Breast epithelium (tissue), 4 donors: ENCODE measurements around the gene NEGR1. TPM values are rescaled to one million over a fixed set of nuclear protein-coding genes. Genes with fewer than 3 reads are reported as not detected.

Experiments used
- DNase-seq, 2 donors: peaks; one replicate each; pipeline ENCODE4 v3.0.0-alpha.2; 2019; ENCODE audit warnings: low spot score in 2 of 2
- H3K27ac ChIP-seq, 2 donors: fragments of 200-600 bp; sonication (generic) in 1 of 2; one replicate each; pipeline ENCODE4 v1.5.1; 2016 to 2019; ENCODE audit warnings: mild to moderate bottlenecking in 1 of 2
- H3K27me3 ChIP-seq, 2 donors: fragments of 200-600 bp; sonication (generic) in 1 of 2; one replicate each; pipeline versions ENCODE4 v1.5.1 to v1.6.0; 2017 to 2019; ENCODE audit warnings: control low read depth in 1 of 2, mild to moderate bottlenecking in 1 of 2
- H3K36me3 ChIP-seq: fragments of 200-600 bp; one replicate; pipeline ENCODE4 v1.5.1; 2019
- H3K4me1 ChIP-seq, 2 donors: fragments of 200-600 bp; sonication (generic); one replicate each; pipeline ENCODE4 v1.5.1; 2016 to 2019; ENCODE audit warnings: control low read depth in 1 of 2
- H3K4me3 ChIP-seq, 3 donors: fragments of 200-600 bp; sonication (generic); 1 replicate in 2 of 3; 2 replicates in 1 of 3; pipeline ENCODE4 v1.5.1; 2016 to 2019; ENCODE audit warnings: mild to moderate bottlenecking in 3 of 3, moderate library complexity in 2 of 3
- H3K9me3 ChIP-seq, 2 donors: fragments of 200-600 bp; sonication (generic) in 1 of 2; one replicate each; pipeline ENCODE4 v1.5.1; 2016 to 2019; ENCODE audit warnings: control low read depth in 1 of 2
- POLR2A ChIP-seq: fragments of 450-650 bp; IDR thresholded peaks from one replicate; pipeline ENCODE4 v1.6.1; 2016; ENCODE audit warnings: antibody characterized with exemption, mild to moderate bottlenecking, moderate library complexity
- POLR2AphosphoS5 ChIP-seq, 3 donors: sonication (generic); formaldehyde crosslinking; IDR thresholded peaks; one replicate each; pipeline ENCODE4 v1.6.1; 2017; ENCODE audit warnings: antibody characterized with exemption in 3 of 3
- intact Hi-C: fragments of 100-400 bp; cut with DNase I; formaldehyde crosslinking; loops from one replicate; pipeline ENCODE4 v1.15.1; 2023; ENCODE audit warnings: low total_unique reads
- total RNA-seq, 3 donors: library from RNA; depleted of rRNA; stranded (reverse); fragments of >200 nt; gene quantifications; one replicate each; pipeline ENCODE4 v1.1.0, GENCODE V29; 2016
- TF ChIP-seq, protein P1 (sequence below), 3 donors: fragments of 450-650 bp; IDR thresholded peaks; one replicate each; pipeline ENCODE4 v1.5.1; 2016 to 2017; ENCODE audit warnings: antibody characterized with exemption in 3 of 3, mild to moderate bottlenecking in 3 of 3, moderate library complexity in 3 of 3

The NEGR1 gene
- total RNA-seq, 3 donors from 2014 or later, result 5.6 to 33.3 (median 7.9) TPM

DNA sequence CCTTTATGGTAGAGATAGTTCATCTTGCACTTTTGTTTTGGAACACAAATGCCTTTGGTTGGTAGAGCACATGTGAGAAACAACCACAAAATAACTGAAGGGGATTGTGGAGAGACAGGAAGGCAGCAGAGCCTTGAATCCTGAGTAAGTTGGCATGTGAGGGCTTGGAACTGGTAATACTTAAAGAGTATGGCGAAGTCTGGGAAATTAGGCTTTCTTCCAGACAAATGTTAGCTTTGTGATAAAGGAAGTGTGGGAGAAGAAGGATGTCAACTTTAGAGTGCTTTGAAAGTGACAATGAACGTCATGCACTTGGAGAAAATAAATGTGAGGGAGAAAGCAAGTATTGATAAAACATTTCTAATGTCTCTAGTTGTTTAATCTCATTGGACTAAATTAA, 725.2 kb downstream of the NEGR1 start:
- Histone ChIP-seq H3K4me1 (no peaks in the 10 kb centered on the region), H3K4me3 (no peak overlapping the region), H3K27ac (no peak overlapping the region), H3K36me3 (no peaks in the 10 kb centered on the region), H3K27me3 (no peaks in the 10 kb centered on the region), H3K9me3 (no peaks in the 10 kb centered on the region)
- no peak for TF ChIP-seq POLR2AphosphoS5 (IDR thresholded peaks at IDR 0.05)
- no peak for TF ChIP-seq POLR2A
- TF ChIP-seq, protein P1, sequence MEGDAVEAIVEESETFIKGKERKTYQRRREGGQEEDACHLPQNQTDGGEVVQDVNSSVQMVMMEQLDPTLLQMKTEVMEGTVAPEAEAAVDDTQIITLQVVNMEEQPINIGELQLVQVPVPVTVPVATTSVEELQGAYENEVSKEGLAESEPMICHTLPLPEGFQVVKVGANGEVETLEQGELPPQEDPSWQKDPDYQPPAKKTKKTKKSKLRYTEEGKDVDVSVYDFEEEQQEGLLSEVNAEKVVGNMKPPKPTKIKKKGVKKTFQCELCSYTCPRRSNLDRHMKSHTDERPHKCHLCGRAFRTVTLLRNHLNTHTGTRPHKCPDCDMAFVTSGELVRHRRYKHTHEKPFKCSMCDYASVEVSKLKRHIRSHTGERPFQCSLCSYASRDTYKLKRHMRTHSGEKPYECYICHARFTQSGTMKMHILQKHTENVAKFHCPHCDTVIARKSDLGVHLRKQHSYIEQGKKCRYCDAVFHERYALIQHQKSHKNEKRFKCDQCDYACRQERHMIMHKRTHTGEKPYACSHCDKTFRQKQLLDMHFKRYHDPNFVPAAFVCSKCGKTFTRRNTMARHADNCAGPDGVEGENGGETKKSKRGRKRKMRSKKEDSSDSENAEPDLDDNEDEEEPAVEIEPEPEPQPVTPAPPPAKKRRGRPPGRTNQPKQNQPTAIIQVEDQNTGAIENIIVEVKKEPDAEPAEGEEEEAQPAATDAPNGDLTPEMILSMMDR (IDR thresholded peaks at IDR 0.05), result no peak
- DNase-seq, result no peak
- intact Hi-C loops, result no loop called here

DNA sequence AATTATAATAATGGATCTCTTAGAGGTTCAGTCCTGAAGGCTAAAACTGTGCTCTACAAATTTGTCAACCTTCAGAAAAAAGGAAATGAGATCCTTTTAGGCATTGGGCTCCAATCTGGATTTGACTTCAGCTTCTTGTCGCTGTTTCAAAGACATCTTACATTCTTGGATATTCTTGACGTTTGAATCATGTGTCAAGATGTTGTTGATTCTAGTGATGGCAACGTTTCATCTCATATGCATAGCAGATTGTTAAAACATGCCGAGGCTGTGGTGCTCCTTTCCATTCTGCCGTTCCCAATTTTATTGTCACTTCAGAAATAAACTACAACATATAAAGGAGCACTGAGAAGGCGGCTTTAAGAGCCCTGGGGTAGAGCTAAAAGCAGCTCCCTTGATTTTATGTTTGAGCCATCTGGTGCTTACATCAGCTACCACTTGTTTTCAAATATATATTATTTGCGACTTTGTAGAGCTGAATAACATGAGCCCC, 733.9 kb downstream of the NEGR1 start:
- intact Hi-C loops, result no loop called here
- no peak for DNase-seq
- no peaks in the 10 kb centered on the region for H3K4me1 ChIP-seq
- TF ChIP-seq POLR2AphosphoS5 (IDR thresholded peaks at IDR 0.05) (no peak), POLR2A (no peak)
- TF ChIP-seq, protein P1 (IDR thresholded peaks at IDR 0.05), result no peak
- H3K27me3 ChIP-seq, result no peaks in the 10 kb centered on the region
- H3K9me3 ChIP-seq, result no peaks in the 10 kb centered on the region
- H3K4me3 ChIP-seq, result no peak overlapping the region
- no peak overlapping the region for H3K27ac ChIP-seq
- H3K36me3 ChIP-seq, result no peaks in the 10 kb centered on the region

DNA sequence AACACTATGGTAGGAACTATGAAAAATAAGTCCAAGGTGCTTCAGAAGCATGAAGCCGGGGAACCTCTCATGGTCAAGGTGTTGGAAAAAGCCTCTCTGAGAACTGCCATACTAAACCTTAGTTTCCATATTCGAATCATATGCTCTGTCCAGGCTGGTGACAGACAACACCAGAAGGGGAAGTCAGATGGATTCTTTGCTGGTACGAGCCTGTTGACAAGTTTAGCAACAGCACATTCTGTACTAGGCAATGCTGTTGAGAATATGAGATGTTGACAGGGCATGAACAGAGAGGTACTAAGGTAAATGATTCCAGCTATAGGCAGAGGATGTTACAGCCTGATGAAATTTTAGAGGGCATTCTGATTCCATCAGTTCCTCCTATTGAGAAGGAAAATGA, 740.2 kb downstream of the NEGR1 start:
- no peak for TF ChIP-seq POLR2AphosphoS5 (IDR thresholded peaks at IDR 0.05)
- TF ChIP-seq, protein P1 (IDR thresholded peaks at IDR 0.05), result no peak
- TF ChIP-seq POLR2A, result no peak
- Histone ChIP-seq H3K27ac (no peak overlapping the region), H3K4me3 (no peak overlapping the region), H3K27me3 (no peaks in the 10 kb centered on the region), H3K36me3 (no peaks in the 10 kb centered on the region), H3K9me3 (no peaks in the 10 kb centered on the region), H3K4me1 (no peaks in the 10 kb centered on the region)
- intact Hi-C loops, result no loop called here
- no peak for DNase-seq

- DNase-seq, result no peak
- Histone ChIP-seq H3K27me3 (no peaks in the 10 kb centered on the region), H3K4me3 (no peak overlapping the region), H3K36me3 (no peaks in the 10 kb centered on the region), H3K27ac (no peak overlapping the region), H3K4me1 (no peaks in the 10 kb centered on the region), H3K9me3 (no peaks in the 10 kb centered on the region)
- TF ChIP-seq POLR2AphosphoS5 (IDR thresholded peaks at IDR 0.05), result no peak
- TF ChIP-seq, protein P1 (IDR thresholded peaks at IDR 0.05), result no peak
- no peak for TF ChIP-seq POLR2A
- intact Hi-C loops, result no loop called here
These were observed 748.4 kb downstream of the NEGR1 start for GRCh38 chr1:71533950-71534349.

DNA sequence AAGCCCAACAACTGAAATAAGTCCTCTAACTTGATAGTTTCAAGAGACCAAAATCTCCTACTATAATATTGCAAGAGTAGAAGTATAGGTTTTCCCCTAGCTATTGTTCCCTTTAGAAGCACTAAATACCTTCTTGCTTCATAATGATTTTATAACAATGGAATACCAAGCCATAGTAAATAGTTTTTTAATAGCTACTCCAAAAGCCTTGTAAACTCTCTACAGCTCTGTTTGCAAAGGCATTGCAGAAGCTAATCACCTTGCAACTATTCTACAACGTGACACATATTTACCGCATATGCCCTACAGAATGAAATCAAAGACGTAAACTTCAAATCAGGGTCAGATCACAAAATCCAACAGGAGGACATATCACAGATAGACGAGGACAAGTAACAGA, 750.0 kb downstream of the NEGR1 start:
- no peaks in the 10 kb centered on the region for H3K27me3 ChIP-seq
- no peak for DNase-seq
- TF ChIP-seq, protein P1 (IDR thresholded peaks at IDR 0.05), result no peak
- TF ChIP-seq POLR2AphosphoS5 (IDR thresholded peaks at IDR 0.05) (no peak), POLR2A (no peak)
- H3K27ac ChIP-seq, result no peak overlapping the region
- no peak overlapping the region for H3K4me3 ChIP-seq
- no peaks in the 10 kb centered on the region for H3K36me3 ChIP-seq
- H3K9me3 ChIP-seq, result no peaks in the 10 kb centered on the region
- no peaks in the 10 kb centered on the region for H3K4me1 ChIP-seq
- intact Hi-C loops, result no loop called here
